Measurements from ENCODE around the gene CYTH1.

Gene CYTH1

DNA sequence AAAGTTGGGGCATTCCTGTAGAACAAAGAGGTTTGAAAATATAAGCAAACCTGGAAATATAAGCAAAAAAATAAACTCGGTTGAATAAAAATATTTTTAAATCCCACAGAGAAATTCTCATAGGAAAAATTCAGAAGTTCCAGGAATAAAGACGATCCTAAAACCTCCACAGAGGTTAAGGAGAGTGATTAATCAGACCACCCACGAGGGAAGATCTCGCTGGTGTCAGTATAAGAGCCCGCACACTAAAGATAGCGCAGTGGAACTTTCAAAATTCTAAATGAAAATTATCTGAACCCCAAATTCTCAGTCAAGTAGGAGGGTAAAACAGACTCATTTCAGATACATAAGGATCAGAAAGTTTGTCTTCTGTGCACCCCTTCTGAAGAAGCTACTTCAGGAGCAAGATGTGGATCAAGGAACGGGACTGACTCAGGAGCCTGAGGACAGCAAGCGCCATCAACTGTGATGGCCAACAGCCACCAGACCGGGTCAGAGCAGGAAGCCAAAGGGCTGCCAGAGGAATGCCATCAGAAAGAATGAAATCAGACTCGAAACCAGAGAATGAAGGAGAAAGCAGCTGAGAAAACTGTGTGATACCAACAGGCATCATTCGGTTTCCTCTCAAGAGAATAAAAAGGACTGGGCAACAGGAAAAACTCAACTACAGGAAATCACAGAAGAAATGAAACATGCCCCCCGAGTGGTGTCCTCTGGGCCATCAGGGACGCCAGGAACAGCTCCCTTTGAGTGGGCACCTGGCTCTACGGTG lies 66.9 kb downstream of the CYTH1 start:
- no peak for DNase-seq (ENCODE audit: low read depth)

DNA sequence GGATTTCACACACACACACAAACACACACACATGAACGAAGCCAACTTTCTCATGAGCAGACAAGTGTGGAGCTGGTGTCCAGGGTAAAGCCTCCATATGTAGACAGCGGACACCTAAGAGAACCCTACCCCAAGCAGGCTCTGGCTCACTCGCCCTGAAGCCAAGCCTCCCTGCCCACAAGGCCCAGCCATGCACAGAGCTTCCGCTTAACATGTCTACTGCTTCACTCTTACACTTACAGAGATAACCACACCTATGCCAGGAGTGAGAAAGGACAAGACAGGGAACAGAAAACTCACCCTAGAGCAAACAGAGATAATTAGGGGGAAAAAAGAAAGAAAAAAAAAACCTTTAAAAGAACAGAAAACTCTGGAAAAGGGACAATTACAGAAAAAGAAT lies 67.5 kb downstream of the CYTH1 start:
- DNase-seq (ENCODE audit: low read depth) = no peak

DNA sequence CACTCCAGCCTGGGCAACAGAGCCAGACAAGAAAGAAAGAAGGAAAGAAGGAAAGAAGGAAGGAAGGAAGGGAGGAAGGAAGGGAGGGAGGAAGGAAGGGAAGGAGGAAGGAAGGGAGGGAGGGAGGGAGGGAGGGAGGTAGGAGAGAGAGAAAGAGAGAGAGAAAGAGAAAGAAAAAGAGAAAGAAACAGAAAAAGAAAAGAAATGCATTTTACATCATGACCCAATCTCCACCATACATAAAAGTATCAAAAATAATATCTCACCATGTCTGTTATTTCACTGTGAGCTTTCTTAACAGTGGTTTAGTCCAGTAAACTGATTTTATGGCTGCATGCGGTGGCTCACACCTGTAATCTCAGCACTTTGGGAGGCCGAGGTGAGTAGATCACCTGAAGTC lies 70.0 kb downstream of the CYTH1 start:
- no peak for DNase-seq (ENCODE audit: low read depth)

DNA sequence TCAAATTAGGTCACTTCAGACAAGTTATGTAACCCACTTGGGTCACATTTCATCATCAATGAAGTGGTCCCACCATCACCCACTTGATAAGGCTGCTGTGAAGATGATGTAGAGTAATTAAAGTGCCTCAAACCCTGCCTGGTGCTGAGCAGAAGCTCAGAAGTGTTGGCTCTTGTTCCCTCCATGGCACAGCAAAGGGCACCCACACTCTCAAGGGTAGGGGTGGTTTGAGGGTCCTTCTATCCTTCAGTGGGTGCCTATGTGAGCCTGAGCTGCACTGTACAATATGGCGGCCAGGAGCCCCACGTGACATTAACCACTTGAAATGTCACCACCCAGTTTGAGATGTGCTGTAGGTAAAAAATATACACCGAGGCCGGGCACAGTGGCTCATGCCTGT lies 71.5 kb downstream of the CYTH1 start:
- DNase-seq (ENCODE audit: low read depth) = no peak

DNA sequence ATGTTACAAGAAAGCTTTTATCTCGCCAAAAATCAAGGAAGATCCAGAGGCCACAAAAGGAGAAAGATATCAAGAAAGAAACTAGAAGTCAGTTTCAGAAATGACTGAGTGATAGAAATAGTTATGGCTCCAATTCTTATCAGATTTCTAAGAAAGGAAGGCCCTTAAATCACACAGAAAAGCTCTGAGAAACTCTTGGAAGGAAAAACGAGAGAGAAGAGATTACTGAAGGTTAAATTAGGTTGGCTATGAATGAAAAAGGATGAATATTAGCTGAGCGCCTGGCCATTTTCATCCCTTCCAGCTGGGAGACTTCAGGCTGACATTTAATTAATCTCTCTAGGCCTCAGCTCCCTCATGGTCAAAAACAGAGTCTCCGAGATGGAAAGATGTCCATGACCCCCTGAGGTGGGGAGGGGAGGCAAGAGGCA lies 72.3 kb downstream of the CYTH1 start:
- no peak for DNase-seq (ENCODE audit: low read depth)

DNA sequence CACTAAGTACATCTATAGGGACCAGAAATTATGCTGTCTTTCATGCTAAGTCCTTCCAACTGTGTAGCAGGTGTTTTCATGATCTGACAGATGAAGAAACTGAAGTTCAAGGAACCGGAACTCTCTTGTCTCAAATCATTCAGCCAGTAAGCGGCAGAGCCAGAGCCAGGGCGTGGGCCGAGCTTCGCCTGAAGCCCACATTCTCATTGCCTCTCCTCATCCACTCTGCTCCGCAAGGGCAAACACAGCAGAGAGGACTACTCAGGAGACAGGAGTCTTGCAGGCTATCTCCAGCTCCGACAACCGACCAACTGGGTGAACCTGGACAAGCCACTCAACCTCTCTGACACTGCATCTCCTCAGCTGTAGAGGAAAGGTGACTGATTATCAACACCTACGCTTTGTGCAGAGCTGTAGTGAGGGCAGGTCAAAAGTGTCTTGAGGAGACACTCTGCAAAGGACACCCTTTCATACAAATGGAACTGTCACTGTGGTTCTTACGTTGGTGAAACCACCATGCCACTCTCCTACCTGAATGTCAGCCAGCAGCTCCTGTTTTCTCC lies 72.9 kb downstream of the CYTH1 start:
- no peak for DNase-seq (ENCODE audit: low read depth)

DNA sequence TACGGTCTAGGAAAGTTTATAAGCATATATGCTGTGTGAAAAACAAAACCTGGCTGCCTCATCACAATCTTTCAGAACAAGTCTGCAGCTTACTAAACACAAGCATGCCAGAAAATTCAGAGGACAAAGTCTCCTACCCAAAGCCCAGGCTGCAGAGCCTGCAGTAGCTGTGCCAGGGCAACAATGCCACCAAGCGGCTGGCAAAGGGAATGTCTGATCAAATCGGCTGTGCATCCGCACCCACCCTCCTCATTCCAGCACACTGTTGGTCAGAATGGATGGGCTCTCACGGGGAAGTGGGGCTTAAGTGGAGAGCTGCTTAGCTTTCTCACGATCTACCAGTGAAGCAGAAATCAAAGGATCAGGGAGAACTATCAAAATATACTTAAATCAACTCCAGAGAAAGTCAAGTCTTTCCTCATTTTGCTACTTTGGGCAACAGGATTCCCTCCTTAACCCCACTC lies 73.5 kb downstream of the CYTH1 start:
- peak; percentile 35 for DNase-seq (ENCODE audit: low read depth)

DNA sequence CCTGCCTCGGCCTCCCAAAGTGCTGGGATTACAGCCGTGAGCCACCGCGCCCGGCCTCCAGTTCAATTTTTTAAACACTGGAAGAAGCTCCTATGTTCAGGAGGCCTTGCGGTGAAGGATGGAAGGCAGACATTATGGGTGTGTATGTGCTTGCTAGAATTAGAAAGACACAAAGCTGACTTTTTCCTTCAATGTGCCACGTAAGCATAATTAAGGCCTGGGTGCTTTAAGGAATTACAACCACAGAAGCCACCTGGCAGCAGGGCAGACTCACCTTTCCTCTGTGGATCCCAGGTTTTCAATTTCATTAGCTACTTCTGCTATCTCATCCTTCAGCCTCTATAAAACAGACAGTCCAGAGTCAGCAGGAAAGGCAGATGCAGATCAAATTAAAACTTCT lies 74.2 kb downstream of the CYTH1 start:
- no peak for DNase-seq (ENCODE audit: low read depth)

DNA sequence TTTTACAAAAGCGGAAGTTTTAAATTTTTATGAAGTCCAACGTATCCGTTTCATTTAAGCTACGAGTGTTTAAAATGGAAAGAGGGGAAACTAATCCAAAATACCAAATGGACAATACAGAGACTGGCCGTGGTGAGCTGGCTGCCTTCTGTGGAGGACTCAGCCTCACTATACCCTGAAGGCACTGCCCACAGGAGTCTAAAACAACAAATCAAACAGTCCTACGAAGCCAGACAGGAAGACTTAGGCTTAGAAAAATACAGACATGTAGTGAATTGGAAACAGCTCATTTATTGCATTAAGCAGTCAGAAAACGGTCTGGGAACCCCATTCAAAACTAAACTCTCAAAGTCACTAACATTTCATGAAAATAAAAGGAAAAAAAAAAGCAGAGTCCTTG lies 75.1 kb downstream of the CYTH1 start:
- DNase-seq (ENCODE audit: low read depth) = no peak

DNA sequence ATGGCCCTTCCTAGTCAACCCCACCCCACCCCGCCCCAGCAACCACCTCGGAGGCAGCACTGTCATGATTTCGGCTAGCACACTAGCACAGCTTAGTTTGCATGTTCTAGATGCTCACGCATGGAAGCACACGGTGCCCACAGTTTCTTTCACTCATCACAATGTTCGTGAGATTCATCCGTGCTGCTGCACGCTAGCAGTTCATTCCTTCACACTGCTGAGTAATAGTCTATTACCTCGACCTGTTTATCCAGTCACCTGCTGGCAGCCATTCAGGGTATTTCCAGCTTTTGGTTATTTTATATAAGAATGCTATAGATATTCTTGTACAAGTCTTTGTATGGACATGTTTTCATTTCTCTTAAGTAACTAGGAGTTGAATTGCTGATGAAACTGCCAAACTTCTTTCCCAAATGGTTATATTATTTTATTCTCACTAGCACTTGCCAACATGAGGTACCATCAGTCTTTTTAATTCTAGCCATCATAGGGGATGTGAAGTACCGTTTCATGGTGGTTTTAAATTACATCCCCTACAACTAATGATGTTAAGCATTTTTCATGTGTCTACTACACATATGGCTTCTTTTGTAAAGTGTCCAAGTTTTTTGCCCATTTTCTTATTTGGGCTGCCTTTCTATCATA lies 75.7 kb downstream of the CYTH1 start:
- no peak for DNase-seq (ENCODE audit: low read depth)

DNA sequence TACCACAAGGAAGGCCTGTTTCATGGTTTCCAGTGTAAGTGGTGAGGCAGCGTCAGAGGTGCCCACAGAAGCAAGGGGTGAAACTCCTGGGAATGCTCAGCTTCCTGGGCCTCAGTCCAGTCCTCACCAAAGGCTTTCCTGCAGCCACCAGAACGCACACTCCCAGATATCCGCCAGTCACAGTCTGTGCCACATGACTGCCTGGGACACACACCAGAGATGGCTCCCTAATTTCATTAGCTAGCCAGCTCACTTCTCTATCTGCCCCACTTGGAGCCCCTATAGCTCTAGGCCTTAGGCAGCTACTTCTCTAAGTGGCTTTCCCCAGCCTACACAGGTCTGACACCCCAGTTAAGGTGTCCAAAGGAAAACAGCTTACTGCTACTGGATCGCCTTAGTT lies 77.0 kb downstream of the CYTH1 start:
- no peak for DNase-seq (ENCODE audit: low read depth)

DNA sequence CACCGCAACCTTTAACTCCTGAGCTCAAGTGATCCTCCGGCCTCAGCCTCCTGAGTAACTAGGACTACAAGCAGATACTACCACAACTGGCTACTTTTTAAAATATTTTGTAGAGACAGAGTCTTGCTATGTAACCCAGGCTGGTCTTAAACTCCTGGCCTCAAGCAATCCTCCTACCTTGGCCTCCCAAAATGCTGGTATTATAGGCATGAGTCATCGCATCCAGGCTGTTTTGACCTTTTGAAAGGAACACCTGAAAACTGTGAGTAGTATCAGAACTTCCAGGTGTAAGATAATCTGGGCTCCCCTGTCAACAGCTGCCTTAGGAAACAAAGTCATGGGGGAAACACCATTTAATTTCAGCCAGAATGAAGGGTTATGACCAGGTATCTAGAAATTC lies 77.5 kb downstream of the CYTH1 start:
- DNase-seq (ENCODE audit: low read depth) = no peak

DNA sequence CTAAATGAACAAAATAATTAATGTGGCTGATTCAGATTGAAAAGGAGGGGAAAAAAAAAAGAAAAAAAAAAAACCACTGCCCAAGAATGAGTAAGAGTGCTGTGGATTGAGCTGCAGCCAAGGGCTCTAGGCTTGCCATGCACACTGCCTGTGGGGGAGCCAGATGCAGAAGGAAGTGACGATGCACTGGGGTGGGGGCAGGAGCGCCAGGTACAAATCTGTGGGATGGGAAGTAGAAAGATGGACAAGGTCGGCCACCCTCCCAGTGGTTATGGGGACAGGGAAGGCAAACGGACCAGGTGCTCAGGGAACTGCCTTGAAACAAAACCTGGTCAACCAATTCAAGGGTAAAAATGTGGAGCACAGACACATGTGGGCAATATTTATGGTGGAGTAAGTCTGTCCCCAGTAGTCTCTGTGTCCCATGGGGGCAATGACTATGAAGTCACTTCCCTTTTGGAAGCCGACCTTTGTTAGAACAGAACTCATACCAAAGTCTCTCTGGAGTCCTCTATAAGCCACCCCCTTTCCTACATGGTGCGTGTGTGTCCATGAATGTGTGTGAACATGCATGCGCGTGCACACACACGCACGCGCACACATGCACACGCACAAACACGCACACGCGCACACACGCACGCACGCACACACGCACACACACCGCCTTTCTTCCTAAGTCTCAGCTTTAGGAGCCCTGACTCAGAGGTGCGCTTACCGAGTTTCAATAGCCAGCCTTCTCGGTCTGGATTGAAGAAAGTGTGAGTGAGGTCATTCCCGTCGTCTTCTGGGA lies 84.3 kb downstream of the CYTH1 start:
- no peak for DNase-seq (ENCODE audit: low read depth)

DNA sequence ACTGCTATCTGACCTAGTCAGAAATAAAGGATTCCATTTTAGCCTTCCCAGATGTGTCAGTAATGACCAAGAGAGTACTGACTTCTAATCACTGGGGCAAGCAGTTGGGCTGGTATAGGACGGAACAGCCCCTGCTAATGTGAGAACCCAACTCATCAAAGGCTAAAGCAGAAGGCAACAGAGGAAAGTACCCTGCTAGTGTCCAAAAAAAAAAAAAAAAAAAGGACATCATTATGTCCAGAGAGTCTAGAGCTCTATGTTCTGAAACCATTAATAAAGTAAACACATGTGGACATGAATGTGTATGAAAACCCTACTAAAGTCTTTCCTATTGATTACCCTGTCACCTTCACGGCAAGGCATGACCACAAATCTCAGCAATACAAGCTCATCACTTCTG lies 85.0 kb downstream of the CYTH1 start:
- no peak for DNase-seq (ENCODE audit: low read depth)

DNA sequence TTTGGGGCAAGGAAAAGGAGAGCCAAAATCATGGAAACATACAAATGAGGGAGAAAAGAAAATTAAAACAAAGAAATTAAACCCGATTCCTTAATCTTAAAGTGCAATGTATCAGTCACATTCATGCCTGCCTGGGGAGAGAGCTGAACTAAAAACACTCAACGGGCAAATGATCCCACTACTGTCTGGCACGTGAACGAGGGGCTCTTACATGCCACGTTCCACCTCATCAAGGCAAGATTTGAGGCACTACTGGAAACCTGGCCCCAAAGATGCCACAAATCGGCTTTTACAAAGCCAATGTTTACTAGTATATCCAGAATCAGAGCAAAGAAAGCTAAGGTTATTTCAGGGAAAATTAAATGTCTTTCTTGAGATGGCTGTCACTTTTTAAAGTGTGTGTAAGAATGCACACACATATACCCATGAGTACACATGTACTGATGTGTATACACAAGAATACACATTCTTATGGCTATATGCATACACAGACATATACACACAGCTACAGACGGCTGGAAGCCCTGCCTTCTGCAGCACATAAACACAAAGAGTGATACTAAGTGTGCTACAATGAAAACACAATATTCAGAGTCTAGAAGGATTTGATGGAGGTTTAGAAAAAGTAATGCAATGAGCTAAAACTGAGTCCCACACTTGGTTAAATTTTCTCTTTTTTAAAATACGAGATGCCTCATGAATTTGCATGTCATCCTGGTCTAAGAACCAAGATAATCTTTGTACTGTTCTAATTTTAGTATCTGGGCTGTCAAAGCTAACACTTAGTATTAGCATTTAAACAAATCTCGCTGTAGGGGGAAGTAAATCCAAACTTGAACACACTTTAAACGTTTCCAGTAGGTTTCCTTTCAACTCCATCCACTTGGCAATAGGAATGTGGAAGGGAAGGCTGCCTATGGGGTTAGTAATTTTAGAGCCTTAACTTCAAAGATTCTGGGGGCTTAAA lies 85.8 kb downstream of the CYTH1 start:
- DNase-seq (ENCODE audit: low read depth) = no peak

DNA sequence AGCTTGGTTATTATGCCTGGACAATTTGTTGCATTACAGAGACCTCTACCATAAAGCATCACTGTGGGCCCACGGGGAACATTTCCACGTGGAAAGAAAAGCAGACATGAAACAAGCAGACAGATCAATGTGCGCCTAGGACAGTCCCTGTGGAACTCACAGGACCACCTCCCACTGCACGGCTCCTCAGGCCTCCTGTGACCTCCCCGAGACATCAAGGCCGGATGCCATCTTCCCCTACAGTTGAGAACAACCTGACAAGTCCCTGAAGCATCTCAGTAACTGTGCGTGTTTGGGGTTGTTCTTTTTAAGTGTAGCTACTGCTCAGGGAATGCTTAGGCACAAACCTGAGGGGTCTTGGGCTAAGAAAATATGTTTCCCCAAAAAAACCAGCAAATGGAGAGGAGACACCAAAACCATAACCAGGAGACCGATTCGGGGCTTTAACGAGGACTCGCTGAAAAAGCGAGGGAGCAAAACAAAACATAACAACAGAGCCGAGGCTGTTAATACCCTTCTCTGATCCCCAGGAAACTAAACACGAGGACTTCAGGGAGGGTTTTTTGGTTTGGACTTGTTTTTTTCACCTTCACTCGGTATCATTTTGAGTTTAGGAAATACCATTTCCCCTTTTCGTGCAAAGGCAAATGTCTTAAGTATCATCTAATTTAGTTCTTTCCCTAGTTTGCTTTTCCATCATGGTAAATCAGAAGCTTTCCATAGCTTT lies 87.1 kb downstream of the CYTH1 start:
- no peak for DNase-seq (ENCODE audit: low read depth)

DNA sequence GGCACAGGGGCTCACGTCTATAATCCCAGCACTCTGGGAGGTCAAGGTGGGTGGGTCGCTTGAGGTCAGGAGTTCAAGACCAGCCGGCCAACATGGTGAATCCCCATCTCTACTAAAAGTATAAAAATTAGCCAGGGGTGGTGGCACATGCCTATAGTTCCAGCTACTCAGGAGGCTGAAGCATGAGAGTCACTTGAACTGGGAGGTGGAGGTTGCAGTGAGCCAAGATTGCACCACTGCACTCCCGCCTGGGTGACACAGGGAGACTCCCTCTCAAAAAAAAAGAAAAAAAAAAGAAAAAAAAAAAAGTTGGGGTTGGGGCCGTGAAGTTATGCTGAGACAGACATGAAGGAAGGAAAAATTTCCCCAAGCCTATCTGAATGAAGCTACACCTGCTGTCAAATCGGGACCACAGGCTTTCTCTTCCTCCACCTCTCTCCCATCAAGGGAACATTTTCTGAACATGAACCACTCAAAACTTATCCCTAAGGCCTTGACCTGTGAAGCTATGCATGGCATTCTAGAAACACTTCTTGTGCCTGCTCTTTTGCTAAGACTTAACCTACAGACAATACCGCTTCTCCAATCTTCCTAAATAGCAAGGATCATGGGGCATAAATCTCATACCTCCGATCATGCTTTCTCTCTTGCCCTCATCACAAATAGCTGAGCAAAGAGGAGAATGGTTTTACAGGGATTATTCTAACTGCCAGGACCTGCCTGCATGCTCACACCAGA lies 88.6 kb downstream of the CYTH1 start:
- no peak for DNase-seq (ENCODE audit: low read depth)

DNA sequence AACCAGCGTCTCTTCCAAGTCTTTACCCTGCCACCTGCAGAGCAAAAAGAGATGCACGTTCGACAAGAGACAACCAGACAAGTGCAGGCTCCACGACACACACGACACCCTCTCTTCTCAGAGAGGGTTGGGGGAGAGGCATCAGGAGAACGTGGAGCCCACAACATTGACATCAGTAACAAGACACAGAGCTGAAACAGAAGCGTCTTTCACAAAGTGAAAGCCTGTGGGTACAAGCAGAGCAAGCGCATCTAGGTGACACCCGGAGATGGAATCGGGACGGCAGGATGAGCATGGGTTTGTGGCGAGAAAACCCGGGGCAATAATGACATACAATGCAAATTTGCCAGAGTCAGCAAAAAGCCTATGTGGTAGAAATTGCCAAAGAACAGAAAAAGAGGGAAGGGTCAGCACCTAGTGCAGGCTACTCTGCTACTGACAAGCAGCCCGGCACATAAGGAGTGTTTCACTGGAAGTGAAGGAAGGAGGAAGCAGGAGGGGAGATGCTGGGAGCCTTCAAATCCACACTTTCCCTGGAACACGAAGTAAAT lies 89.5 kb downstream of the CYTH1 start:
- DNase-seq (ENCODE audit: low read depth) = no peak

DNA sequence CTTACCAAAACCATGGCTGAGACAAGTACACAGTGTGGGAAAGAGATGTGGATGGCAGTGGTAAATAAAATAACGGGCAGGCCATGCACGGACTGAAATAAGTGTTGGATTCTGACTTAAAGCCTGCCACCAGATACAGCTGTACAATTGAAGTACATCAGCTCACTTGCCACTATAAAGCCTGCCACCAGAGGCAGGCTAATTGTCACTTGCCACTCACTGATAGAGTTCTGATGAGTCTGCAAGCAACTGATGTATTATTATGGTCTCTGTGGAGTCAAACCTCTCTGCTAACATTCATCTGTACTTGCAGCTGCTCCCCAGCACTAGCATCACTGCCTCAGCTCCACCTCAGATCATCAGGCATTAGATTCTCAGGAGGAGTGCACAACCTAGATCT lies 93.0 kb downstream of the CYTH1 start:
- no peak for DNase-seq (ENCODE audit: low read depth)

DNA sequence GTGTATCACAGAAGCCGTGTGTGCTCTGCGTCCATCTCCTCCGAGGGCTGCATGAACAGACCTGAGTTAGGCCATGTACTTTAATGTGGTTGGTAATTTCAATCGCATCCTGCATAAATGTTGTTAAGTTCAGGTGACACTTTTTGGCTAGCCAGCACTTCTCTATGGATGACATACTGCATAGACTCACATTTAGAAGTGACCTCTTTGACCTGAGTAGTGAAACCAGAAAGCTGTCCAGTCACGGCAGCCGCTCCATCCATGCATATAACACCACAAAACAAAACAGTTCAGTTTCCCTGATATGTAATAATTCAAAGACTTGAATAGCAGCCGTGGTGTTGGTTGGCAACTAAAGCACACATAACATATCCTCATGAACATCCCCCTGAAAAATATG lies 94.1 kb downstream of the CYTH1 start:
- DNase-seq (ENCODE audit: low read depth) = no peak

Data from activated T-helper 9 cell treated with anti-CD3 and anti-CD28 coated beads, Interleukin-2, amount 50 U/mL, for 16 hours (primary cell).